Raji (cell line): ENCODE data around the gene TRIM71.

Source experiments
- POLR2A ChIP-seq: IDR thresholded peaks from 2 replicates; pipeline ENCODE4 v1.6.1; 2011; ENCODE audit warnings: low read depth, low read length, control low read depth; ENCODE audit not compliant: insufficient read depth

Gene TRIM71

GRCh38 chr3:32886911-32887310 is 69.1 kb downstream of the TRIM71 start:
- TF ChIP-seq POLR2A = no peak

- no peak for TF ChIP-seq POLR2A
Observed at GRCh38 chr3:32888739-32889138, 70.9 kb downstream of the TRIM71 start.

GRCh38 chr3:32890420-32891276 is 72.9 kb downstream of the TRIM71 start:
- no peak for TF ChIP-seq POLR2A

GRCh38 chr3:32891365-32891764 is 73.6 kb downstream of the TRIM71 start:
- no peak for TF ChIP-seq POLR2A

- no peak for TF ChIP-seq POLR2A
Observed at GRCh38 chr3:32892625-32893598, 75.1 kb downstream of the TRIM71 start.

GRCh38 chr3:32894977-32895376 is 77.2 kb downstream of the TRIM71 start:
- TF ChIP-seq POLR2A = no peak

GRCh38 chr3:32895701-32896100 is 77.9 kb downstream of the TRIM71 start:
- TF ChIP-seq POLR2A = no peak

GRCh38 chr3:32896143-32896542 is 78.3 kb downstream of the TRIM71 start:
- no peak for TF ChIP-seq POLR2A

- no peak for TF ChIP-seq POLR2A
Observed at GRCh38 chr3:32897001-32897601, 79.3 kb downstream of the TRIM71 start.

GRCh38 chr3:32897981-32898623 is 80.3 kb downstream of the TRIM71 start:
- TF ChIP-seq POLR2A = no peak

- no peak for TF ChIP-seq POLR2A
Observed at GRCh38 chr3:32899265-32899664, 81.5 kb downstream of the TRIM71 start.

GRCh38 chr3:32901005-32901932 is 83.5 kb downstream of the TRIM71 start:
- TF ChIP-seq POLR2A = no peak

- no peak for TF ChIP-seq POLR2A
Observed at GRCh38 chr3:32903953-32904352, 86.2 kb downstream of the TRIM71 start.

GRCh38 chr3:32909999-32910398 is 92.2 kb downstream of the TRIM71 start:
- no peak for TF ChIP-seq POLR2A
